Suppressor macrophage treated with lipopolysaccharide for 1 hour (primary cell): ENCODE measurements around the gene FDXR.

Experiments
- DNase-seq, 3 donors: peaks; one replicate each; pipeline ENCODE4 v3.0.0-alpha.2; 2020 to 2022

FDXR gene

GRCh38 chr17:74832421-74832820 lies 40.4 kb downstream of the FDXR start:
- DNase-seq: no peak

- DNase-seq: no peak
These were observed 41.2 kb downstream of the FDXR start for GRCh38 chr17:74831444-74832146.

GRCh38 chr17:74830861-74831260 lies 41.9 kb downstream of the FDXR start:
- no peak for DNase-seq

- no peak for DNase-seq
These were observed 45.0 kb downstream of the FDXR start for GRCh38 chr17:74827800-74828199.

GRCh38 chr17:74825952-74826719 lies 46.7 kb downstream of the FDXR start:
- DNase-seq: no peak

- no peak for DNase-seq
These were observed 47.7 kb downstream of the FDXR start for GRCh38 chr17:74824961-74825627.

- DNase-seq: no peak
These were observed 49.8 kb downstream of the FDXR start for GRCh38 chr17:74822939-74823367.

- DNase-seq: no peak
These were observed 50.4 kb downstream of the FDXR start for GRCh38 chr17:74822335-74822938.

GRCh38 chr17:74821655-74822334 lies 51.0 kb downstream of the FDXR start:
- no peak for DNase-seq

- no peak for DNase-seq
These were observed 52.9 kb downstream of the FDXR start for GRCh38 chr17:74819801-74820436.

- DNase-seq: no peak
These were observed 54.4 kb downstream of the FDXR start for GRCh38 chr17:74818291-74818938.

GRCh38 chr17:74816905-74817620 lies 55.7 kb downstream of the FDXR start:
- DNase-seq: no peak

GRCh38 chr17:74815550-74816370 lies 57.0 kb downstream of the FDXR start:
- DNase-seq: peak in 1 of 3 donors; percentile 18

- DNase-seq: no peak
These were observed 57.7 kb downstream of the FDXR start for GRCh38 chr17:74815067-74815466.

- no peak for DNase-seq
These were observed 58.3 kb downstream of the FDXR start for GRCh38 chr17:74814453-74814852.
